HT1080 (cell line): ENCODE measurements around the gene CSMD2. TPM values are rescaled to one million over a fixed set of nuclear protein-coding genes. Genes with fewer than 3 reads are reported as not detected.

Experiments used
- DNase-seq: peaks from one replicate; pipeline ENCODE4 v3.0.0-alpha.2; 2015; ENCODE audit warnings: low read depth
- total RNA-seq: library from RNA; depleted of rRNA; stranded (reverse); fragments of >200 nt; shearing (Covaris generic); gene quantifications from 2 replicates; pipeline ENCODE4 v1.2.3, GENCODE V29; 2014

CSMD2 gene
- total RNA-seq, 1 experiment from 2014 or later = 2.3 TPM

DNA sequence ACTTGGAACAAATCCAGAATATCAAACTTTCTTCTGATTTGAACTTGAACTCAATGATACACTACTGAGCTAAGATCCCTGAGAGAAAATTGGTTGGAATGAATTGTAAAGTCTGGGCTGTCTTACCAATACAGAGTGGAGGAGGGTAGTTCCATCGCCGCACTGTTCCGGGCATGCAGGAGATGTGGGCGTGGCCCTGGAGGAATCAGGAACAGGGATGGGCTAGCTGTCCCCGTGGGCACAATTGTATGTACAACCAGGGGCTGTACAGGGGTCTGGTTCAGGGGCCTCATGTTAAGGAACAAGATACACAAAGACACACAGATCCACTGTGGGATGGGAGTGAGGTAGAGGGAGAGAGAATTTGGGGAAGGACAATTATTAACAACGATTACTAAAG lies 548.2 kb downstream of the CSMD2 start:
- DNase-seq = no peak

DNA sequence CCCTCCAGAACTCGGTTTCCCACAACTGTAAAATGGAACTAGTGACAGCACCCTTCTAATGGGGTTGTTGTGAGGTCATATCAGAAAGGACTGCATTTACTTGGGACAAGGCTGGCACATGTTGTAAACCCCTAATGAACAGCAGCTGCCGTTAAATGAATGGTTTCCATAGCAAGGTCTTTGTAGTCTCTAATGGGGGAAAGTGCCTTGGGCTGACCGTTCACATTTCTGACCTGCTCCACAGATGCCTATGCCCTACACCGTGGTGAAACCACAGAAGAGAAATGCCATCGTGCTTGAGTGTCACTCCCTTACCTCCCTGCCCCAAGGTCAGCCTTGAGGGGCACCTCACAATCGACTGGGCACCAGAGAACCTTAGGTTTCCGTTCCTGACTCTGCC lies 549.5 kb downstream of the CSMD2 start:
- no peak for DNase-seq

DNA sequence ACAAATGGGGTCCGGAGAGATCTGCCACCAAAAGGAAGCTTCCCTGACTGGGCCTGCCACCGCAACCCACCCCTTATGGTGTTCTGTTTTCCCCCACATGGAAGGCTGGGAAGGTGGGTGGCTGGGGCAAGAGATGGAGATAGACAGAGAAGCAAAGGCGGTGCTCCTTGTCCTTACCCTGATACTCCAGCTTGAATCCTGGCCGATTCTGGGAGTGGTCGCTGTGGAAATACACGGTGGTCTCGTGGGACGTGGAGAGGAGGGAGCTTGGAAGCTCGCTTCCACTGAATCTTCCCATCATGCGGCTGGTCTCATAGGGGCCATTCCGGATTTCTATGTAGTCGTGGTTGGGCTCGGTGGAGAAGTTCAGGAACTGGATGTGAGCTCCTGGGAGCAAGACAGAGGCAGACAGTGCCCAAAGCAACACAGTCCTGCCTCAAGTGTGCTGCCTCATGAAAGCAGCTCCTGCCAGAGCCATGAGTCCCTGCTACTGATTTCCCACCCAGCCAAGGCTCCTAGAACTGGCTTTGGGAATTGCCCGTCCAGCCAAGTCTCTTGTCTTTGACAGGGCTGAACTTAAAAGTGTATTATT lies 554.1 kb downstream of the CSMD2 start:
- no peak for DNase-seq

DNA sequence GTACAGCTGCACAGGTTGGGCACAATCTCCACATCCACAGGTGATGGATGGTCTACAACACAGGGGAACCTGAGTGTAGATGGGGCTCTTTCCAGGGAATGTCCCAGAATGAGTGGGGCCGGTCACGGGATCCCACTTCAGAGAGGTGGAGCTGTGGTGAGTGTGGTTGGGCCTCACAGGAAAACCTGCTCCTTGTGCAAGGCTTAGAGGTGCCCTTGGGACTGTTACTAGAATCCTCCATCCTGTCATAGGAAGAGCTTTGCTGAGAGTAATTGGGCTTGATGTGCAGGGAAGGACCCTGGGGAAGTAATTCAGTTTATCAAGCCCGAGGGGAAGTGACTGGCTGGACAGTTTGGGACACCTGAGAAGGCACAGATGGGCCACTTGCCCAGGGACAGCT lies 554.6 kb downstream of the CSMD2 start:
- no peak for DNase-seq

DNA sequence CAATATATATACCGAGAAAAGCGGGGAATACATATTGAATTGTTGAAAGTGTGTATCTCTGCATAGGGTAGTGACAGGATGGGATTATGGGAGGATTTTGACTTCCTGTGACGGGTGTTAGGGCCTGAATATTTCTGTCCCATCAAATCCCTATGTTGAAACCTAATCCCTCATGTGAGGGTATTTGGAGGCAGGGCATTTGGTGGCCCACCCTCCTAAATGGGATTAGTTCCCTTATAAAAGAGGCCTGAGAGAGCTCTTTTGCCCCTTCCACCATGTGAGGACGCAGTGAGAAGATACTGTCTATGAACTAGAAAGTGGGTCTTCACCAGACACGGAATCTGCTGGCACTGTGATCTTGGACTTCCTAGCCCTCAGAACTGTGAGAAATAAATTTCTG lies 555.3 kb downstream of the CSMD2 start:
- no peak for DNase-seq

DNA sequence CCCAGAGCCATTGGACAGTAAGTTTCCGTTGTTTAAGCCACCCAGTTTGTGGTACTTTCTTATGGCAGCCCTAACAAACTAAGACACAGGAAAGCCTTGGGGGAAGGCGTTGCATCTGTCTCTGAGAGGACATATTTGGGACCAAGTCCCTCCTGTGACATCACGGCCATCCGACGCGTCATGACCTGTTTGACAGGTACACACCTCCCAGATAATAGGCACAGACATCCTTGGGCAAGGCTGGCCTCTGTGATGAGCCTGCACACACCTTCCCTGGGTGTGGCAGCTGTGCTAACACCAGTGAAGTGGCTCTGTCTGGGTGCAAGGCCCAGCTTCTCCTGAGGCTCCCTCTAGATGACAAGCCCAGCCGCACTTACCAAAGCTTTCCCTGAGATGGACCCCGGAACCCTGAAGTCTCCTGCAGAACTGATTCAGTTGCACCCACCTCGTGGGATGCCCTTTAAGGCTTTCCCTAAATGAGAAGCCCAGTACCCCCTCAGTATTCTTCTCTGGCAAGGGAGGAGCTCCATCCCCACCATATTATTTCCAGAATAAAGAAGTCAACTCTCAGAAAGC lies 556.1 kb downstream of the CSMD2 start:
- DNase-seq = no peak

DNA sequence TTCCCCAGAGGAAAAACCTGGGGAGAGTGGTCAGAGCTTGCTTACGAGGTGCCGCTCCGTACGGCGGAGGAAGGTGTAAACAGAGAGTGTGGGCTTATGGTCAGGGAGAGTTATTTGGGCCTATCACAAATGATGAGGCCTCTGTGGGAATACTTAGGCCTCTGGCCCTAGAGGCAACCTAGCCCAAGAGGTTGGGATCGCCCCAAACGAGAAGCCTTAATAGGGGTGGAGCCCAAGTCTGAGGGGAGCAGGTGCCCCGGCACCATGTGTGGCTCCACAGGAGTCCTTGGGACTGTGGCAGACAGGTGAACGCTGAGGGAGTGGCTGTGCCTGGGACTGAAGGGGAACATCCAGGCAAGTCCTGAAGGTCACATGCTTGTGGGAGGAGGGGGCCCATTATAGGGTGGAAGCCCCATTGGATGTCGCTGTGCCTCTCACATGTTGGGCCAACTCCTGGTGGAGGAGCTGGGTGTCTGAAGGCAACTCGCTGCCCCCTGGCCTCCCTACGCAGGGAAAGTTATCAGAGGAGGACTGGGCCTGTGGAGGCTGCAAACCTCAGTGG lies 557.5 kb downstream of the CSMD2 start:
- DNase-seq = no peak

DNA sequence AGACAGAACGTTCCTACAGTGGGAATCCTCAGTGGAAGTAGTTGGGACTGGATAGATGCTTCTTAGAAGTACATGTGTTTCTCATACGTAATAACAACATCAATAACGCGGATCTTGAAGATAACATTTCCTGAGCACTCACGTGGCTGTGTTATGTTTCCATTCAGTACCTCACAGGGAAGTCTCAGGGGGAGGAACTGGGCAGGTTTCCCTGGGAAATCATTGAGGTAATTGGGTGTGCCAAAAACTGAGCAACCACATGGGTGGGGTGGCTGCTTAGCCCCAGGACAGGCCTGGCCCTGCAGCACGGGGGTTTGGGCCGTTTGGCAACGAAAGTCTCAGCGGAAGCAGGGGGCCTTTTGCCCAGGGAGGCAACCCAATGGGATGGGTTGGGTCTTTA lies 558.8 kb downstream of the CSMD2 start:
- no peak for DNase-seq

DNA sequence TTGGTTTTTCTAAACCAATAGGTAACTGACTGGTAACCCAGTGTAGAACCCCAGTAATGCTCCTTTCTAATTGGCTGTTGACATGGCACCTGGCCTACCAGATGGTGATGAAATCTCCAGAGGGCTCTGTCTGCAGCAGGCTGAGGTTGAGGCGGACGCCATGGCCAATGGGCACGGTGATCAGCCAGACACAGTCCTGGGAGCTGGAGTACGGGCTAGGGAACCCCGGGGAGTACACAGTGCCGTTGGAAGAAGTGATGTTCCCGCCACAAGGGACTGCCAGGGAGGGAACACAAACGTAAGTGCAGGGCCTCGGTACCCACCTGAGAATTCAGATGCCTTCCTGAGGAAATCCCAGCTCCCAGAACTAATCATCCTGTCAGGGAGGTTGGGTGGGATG lies 562.8 kb downstream of the CSMD2 start:
- DNase-seq = no peak

DNA sequence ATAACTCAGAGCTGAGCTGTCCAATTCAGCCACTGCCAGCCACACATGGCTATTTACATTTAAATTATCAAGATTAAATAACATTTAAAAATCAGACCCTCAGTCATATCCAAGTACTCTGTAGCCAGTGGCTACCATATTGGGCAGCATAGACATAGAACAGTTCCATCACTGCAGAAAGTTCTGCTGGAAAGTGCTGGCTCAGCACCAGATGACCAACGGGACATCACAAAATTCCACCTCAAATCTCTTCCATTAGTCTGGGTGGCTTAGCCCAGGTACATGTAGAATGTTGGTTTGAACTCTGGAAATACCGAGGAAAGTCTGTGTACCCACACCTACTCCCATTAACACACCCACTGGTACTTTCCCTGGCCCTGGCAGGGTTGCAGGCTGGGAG lies 563.3 kb downstream of the CSMD2 start:
- no peak for DNase-seq

DNA sequence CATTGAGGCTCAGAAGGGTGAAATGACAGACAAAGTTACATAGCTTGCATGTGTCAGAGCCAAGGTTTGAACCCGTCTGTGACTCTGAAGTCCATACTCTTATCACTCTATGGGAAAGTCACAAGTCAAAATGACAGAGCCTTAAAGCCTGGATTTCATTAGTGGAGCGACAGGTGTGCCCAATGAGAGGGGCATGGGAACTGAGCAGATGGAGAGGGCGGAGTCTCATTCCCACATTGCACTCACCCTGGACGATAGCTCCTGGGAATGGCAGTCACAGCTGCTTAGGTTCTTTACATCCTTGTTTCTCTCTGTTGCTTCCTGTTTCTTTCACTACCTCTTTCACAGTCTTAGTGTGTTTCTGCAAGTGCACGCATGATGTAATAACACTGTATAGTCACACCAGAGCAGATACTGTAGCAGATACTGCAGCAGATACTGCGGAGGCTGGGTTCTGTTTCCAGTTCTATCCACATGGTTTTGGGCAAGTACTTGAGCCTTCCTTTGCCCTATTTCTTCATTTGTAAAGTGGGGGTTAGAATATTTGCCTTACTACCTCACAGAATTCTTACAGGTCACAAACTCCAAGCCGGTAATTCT lies 565.4 kb downstream of the CSMD2 start:
- DNase-seq = no peak

DNA sequence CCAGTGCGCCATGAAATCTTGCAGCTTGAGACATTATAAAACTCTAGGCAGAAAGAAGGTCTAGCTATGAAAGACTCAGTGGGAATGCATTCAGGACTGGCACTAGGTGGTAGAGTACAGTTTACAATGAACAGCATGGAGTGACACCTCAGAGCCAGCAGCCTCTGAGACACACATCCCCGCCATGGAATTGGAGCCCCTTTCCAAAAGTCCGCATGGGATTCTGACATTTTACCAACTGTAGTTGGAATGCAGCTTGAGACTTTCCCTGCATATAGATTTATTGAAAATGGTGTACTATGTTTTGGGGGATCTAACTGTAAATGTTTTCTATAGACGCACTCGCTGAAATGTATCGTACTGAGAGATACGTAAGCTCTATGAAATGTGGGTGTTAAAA lies 576.3 kb downstream of the CSMD2 start:
- no peak for DNase-seq

DNA sequence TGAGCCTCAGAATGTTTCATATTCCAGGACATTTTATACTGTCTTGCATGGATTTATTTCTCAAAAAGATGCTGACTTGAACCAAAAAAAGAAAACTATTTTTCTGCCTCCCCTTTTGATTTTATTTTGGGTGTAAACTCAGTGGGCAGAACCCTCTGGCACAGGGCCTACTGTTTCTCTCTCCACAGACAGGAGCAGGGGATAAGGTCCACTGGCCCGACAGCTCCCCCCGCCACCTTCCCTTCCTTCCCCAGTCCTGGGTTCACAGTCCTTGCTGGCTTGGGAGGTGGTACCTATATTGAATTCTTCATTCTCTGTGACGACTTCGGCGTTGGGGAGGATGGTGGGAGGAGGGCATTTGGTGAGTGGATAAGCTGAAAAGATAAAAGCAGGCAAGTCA lies 578.2 kb downstream of the CSMD2 start:
- DNase-seq = no peak

DNA sequence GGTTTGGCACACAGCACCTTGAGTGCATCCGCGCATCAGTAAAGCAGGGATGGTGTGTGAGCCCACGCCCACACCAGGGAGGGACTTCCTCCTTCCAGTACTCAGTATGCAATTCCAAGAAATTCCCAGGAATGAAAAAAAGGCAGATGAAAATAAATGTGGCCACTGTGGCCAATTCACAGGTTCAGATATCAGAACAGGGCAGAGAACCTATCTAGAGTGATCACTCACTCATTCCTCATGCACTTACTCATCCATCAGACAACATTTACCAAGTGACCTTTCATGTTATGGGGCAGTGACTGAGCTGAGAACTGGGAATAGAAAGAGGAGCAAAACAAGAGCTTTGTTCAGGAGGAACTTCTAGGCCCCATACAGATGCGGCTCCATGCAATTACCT lies 578.9 kb downstream of the CSMD2 start:
- DNase-seq = peak; percentile 86

DNA sequence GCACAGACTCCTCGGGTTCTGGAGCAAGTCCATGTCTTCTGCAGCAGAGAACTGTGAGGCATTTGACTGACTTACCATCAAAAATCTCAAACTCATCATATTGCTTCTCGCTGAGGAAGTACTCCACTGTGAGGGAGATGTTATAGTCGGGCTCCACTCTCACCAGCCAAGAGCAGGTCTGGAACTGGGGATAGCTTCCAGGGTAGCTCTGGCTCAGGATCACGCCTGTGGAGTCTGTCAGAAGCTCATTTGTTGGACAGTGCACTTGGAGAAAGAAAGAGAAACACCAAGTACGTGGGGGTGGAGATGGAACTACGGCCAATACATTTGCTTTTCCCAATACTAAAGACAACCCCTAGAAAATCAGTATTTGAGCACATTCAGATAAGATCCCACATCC lies 581.5 kb downstream of the CSMD2 start:
- DNase-seq = no peak

DNA sequence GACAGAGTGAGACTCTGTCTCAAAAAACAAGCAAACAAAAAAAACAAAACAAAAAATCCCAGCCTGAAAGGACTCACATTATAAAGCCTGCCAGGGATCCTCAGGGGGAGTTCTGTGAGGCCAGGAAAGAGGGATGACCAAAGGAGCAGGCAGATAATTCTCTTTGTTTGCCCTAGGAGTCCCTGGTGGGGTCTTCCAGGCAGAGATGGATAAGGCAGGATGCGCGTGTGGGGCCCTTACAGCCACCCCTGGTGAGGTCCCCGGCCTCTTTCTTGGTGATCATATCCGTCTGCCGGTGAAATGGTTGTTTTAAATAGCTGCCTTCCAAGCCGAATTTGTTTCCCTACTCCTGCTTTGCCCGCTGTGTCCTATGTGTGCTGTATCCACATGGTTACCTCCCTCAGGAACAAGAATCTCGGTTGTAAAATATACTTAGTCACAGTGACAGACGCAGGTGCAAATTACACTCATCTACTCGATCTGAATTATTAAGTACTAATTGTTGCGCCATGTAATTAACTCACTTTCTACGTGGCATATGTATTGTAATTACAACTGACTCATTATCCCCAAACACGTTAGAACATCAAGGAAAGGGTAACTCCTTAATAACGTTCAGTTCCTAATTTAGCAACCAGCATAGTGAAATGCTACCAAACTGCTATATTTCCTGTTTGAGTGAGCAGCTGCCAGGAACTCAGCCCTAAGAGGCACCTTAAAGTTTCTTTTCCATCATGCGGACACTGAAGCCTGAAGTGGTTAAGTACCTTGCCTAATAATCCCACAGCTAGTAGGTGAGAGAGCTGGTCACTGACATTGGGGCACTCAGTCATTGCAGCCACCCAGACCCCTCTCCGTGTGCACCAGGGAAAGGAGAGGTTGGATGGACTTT lies 586.2 kb downstream of the CSMD2 start:
- no peak for DNase-seq

DNA sequence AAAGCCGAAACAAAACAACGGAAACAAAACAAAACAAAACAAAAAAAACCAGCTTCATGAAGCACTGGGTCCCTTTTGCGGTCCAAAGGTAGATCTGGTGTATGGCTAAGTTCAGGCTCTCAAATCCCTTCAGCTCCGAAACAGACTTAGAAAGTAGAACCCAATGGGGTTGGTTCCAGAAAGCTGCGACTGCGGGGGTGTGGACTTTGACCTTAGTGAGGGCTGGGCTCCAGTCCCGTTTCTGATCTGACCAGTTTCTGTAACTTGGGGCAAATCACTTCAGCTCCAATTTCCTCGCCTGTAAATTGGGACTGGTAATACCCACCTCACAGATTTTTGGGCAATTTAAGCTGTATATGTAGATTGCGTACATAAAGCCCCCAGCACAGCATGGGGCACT lies 587.4 kb downstream of the CSMD2 start:
- no peak for DNase-seq

DNA sequence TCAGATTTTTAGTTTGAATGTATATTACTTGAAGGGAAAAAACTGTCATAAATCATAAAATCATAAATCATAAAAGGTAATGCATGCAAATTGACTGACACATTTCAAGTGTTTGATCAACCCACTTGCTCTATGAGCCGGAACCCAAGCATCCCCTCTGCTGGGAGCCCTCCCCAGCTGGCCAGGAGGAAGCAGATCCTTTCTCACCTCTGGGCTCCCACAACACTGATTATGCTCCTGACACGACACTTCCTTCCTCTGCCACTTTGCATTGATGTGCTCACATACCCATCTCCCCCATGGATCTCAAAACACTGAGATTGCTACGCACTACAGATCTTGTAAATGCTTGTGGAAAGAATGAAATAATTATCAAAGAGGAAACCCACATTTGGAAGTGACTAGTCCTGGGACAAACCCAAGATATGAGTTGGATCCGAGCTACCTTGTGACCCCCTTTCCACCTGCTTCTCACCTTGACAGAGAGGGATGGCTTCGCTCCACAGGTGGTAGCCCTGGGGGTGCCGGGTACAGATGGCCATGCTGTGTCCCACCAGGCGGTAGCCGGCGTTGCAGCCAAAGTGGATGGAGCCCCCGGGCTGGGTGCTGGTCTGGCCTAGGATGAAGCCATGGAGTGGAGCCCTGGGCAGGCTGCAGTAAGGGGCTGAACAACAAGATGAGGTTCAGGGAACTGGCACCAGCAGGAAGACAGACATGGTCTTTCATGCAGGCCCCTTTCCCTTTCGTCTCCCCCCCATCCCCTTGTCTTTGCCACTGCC lies 588.0 kb downstream of the CSMD2 start:
- no peak for DNase-seq

DNA sequence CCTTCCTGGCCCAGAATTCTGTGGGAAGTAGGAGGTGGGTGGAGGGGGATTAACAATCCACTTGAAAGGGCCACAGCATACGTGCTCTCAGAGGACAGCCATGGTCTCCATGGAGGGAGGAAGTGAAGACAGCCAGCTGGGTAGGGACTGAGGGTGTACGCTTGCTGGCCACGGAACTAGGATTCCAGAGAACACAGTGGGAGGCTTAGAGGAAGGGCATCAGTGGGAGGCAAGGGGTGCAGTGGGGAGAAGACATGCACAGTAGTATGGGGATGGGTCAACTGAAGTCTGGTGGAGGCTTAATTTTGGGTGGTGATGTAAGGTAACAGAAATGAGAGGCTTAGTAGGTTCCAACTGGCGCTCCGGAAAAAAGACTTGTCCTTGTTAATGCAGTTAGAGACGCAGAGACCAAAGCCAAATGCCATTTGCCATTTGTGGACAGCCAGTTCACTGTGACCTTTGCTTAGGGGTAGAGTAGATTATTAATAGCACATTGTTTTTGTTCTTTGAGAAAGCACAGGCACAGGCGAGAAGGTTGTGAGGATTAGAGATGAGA lies 589.6 kb downstream of the CSMD2 start:
- DNase-seq = no peak

DNA sequence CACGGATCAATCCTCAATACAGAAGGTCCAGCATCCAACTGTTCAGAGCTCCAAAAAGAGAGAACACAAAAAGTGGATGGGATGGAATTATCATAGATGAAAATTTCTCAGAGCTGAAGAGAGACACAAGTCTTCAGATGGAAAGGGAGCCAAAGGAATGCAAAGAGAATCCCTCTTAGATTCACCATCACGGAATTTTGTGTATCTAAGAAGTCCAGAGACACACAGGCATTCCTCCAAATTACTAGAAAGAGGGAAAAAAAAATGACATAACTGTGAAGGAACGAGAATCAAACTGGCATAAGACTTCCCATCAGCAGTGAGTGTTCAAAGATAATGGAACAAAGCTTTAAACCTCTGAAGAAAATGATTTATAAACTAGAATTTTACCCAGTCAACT lies 591.4 kb downstream of the CSMD2 start:
- DNase-seq = no peak

DNA sequence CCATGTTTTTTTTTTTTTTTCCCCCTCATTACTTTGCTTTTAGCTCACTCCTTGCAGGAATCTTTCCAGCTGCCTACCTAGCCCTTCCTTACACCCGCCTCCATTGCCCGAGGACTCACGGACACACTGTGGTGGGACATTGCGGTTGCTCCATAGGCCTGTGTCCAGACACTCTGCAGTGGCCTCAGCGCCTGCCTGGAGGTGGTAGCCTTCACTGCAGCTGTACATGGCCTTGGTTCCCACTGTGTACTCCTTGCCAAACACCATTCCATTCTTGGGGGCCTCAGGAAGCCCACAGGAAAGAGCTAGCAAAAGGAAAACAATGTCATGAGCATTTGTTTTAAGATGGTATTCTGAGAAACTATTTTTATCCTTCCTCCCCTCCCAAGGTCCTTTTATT lies 592.6 kb downstream of the CSMD2 start:
- no peak for DNase-seq
